ENCODE data around the gene HYCC2. TPM values are rescaled to one million over a fixed set of nuclear protein-coding genes. Genes with fewer than 3 reads are reported as not detected.
A peak's percentile ranks its signal among the peaks of the same experiment; 100 is the strongest.
"Not testable (repeated sequence)": the region's sequence is repeated elsewhere in the genome, so short reads cannot be mapped to it uniquely, and the experiment has no call there.

HYCC2 gene
- total RNA-seq: 2.1 TPM

DNA sequence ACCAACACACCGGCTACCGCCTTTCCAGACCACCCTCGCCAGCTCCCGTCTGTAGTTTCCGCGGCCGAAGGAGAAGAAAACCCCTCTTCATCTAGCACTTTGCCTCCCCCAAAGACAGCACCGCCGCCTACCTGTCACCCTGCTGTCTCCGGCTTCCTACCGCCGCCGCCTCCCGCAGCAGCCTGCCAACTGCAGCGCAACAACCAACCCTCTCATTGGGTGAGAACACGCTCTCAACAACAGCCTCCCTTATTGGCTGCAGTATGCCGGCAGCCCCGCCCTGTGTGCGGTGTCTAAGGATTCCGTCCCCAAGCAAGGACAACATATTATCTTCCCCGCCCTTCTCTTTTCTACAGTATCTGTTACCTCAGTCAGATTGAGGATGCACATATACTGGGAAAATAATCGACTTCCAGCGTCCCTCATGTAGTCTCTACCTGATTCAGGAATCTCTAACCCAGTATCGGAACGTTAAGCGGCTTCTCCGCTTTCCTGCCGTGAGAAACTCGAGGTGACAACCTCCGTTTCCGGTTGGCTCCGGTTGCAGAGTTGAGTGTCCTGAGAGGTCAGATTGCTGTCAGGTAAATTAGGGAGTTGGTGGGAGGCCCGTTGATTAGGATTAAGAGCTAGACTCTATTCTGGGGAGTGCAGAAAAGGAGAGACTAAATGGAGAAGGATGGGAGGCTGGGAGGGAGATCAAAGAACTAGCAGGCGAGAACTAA lies at the start of gene HYCC2, which contains the start of gene NDUFB3:
HYCC2 (minus strand) TSS at position 193 of the 722 bp plus-strand sequence. CDS start 47,662 bp downstream, outside the sequence.
NDUFB3 (plus strand) TSS at position 523 of the 722 bp plus-strand sequence. CDS start 6,882 bp downstream, outside the sequence.
- Histone ChIP-seq H3K27ac (peak within 1 kb of the TSS; percentile 80 to 84), H3K9me3 (no peaks in the 10 kb centered on the region), H3K4me3 (peak within 1 kb of the TSS; percentile 87 to 93), H3K4me1 (peaks cover 12 to 18% of the 10 kb centered on the region in 2 donors), H3K27me3 (no peaks in the 10 kb centered on the region), H3K36me3 (no peaks in the 10 kb centered on the region)
- TF ChIP-seq CTCF (IDR thresholded peaks at IDR 0.05): peak in 2 of 3 experiments; percentile 12 to 40
- DNase-seq (ENCODE audit: low spot score in 2 of 2): peak; percentile 79 to 95
- intact Hi-C loops (cut with DNase I): loop anchor here (2.0 to 5.0 kb wide), 2 partner anchors 47 to 184 kb away; partner anchors contain the start of genes NIF3L1 and PPIL3

DNA sequence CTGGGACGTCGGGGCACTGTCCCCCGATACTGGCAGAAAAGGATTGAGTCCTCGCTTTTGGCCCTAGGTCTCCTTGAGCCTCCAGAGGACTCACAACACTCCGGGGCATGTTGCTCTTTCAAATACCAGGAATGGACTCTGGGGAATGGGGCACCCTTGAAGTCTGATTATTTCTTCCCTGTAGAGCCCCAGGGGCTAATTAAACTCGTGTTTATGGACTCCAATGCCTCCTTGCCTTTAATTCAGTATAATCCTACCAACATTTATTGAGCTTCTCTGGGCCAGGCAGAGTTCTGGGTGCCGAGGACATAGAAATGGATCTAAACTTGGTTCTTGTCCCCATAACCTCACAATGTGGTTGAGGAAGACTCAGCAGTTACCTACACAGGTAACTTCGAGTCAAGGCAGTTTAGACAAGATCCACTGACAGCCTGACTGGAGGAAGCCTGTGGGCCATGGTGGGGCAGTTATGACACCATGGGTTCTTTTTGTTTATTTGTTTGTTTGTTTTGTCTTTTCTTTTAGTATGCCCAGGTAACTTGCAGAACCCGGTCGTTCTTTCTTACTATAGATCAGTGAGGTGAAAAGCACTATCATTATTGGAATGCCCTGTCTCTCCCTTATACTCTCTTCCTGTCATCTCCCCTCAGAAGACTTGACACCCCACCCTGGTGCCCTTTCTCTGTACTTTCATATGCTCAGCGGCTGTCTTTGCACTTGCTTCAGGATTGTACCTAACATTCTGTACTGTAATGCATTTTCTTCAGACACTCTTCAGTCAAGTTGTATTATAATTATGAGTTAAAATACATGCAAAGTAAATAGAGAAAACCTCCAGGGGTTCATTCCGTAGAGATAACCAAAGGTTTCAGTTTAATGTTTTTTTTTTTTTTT lies 47.7 kb upstream of the HYCC2 start:
- Histone ChIP-seq H3K4me1 (peaks cover 7 to 21% of the 10 kb centered on the region in 2 donors), H3K9me3 (no peaks in the 10 kb centered on the region), H3K27ac (peak overlapping the region; percentile 99), H3K4me3 (peak overlapping the region; percentile 77 to 85), H3K27me3 (no peaks in the 10 kb centered on the region), H3K36me3 (no peaks in the 10 kb centered on the region)
- no peak for TF ChIP-seq CTCF (IDR thresholded peaks at IDR 0.05)
- DNase-seq (ENCODE audit: low spot score in 2 of 2): no peak
- intact Hi-C loops (cut with DNase I): loop anchor here (1.0 to 10.0 kb wide), 6 partner anchors 8 to 1146 kb away; partner anchors contain the start of genes FZD7, HYCC2, NIF3L1 and NOP58

GRCh38 chr2:201118121-201118960 lies 46.9 kb upstream of the HYCC2 start:
- intact Hi-C loops (cut with DNase I): loop anchor here (1.0 to 10.0 kb wide), 6 partner anchors 9 to 1146 kb away; partner anchors contain the start of genes FZD7, HYCC2, NIF3L1 and NOP58
- Histone ChIP-seq H3K9me3 (no peaks in the 10 kb centered on the region), H3K27ac (peak overlapping the region; percentile 99), H3K36me3 (no peaks in the 10 kb centered on the region), H3K4me3 (peak overlapping the region; percentile 77 to 85), H3K4me1 (peaks cover 3 to 16% of the 10 kb centered on the region in 2 donors), H3K27me3 (no peaks in the 10 kb centered on the region)
- DNase-seq (ENCODE audit: low spot score in 2 of 2): peak; percentile 55 to 91
- TF ChIP-seq CTCF (IDR thresholded peaks at IDR 0.05): peak in 2 of 3 experiments; percentile 3 to 53

DNA sequence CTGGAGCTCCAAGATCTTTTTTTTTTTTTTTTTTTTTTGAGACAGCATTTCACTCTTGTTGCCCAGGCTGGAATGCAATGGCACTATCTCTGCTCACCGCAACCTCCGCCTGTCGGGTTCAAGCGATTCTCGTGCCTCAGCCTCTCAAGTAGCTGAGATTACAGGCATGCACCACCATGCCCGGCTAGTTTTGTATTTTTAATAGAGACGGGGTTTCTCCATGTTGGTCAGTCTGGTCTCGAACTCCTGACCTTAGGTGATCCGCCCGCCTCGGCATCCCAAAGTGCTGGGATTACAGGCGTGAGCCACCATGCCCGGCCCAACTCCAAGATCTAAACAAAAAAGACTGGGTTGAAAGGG lies 46.2 kb upstream of the HYCC2 start:
- H3K4me1 ChIP-seq: peaks cover 3 to 16% of the 10 kb centered on the region in 2 donors
- intact Hi-C loops (cut with DNase I): loop anchor here (1.0 to 10.0 kb wide), 6 partner anchors 10 to 1147 kb away; partner anchors contain the start of genes FZD7, HYCC2, NIF3L1 and NOP58
- H3K4me3 ChIP-seq: peak overlapping the region; percentile 77 to 85
- not testable (repeated sequence) for H3K27me3 ChIP-seq; H3K9me3 ChIP-seq; H3K36me3 ChIP-seq; DNase-seq (ENCODE audit: low spot score in 2 of 2)
- peak overlapping the region; percentile 99 for H3K27ac ChIP-seq

DNA sequence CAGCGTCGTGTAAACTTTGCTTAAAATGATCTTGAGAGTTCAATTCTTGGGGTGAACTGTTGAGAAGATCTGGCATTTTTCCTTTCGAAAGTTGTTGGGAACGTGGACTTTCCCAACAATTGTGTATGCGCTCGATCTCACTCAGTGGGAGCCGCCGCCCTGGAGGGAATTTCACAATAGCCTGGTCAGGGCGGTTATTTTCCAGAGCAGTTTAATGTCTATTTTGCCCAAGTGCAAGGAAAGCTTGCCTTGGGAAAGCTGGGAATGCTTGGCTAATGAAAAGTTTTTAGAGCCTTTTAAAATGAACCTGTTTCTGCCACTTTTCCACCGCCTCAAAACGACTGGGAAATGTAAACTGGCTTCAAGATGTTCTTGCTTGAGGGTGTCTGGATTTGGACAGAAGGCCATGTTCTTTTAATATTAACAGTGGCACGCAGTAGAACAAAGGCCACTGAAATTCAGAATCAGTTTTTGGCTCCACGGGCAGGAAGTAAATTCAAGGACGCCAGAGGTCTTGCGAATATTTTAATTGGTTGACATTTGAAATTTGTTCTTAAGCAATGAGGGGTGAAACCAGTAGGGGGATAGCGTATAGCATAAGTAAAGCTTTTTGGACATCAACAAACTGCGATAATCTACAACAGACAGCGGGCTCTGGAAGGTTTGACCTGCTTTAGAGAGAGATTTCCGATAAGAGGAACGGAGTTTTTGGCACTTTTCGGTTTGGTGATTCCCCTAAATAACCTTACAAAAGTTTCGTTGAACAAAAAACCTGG lies 45.7 kb upstream of the HYCC2 start:
- intact Hi-C loops (cut with DNase I): loop anchor here (5.0 to 10.0 kb wide), 4 partner anchors 35 to 1148 kb away; partner anchors contain the start of genes FZD7, NIF3L1, NOP58 and PPIL3
- Histone ChIP-seq H3K4me3 (peak overlapping the region; percentile 77 to 85), H3K27me3 (no peaks in the 10 kb centered on the region), H3K4me1 (peaks cover 3 to 16% of the 10 kb centered on the region in 2 donors), H3K36me3 (no peaks in the 10 kb centered on the region), H3K9me3 (no peaks in the 10 kb centered on the region), H3K27ac (peak overlapping the region; percentile 99)
- TF ChIP-seq CTCF (IDR thresholded peaks at IDR 0.05): peak in 2 of 3 experiments; percentile 30 to 33
- DNase-seq (ENCODE audit: low spot score in 2 of 2): peak in 1 of 2 donors; percentile 89

Measured in ascending aorta (tissue), 2 donors.